KOPT-K1 (cell line): ENCODE measurements around the gene APLF.

Experiments used
- H3K27ac ChIP-seq: fragments of 200-600 bp; sonication (generic); 2 replicates; pipeline ENCODE4 v1.5.1; 2016; ENCODE audit warnings: antibody characterized with exemption, mild to moderate bottlenecking, low read depth, low read length; ENCODE audit not compliant: poor library complexity, severe bottlenecking
- H3K36me3 ChIP-seq: fragments of 200-600 bp; sonication (generic); 2 replicates; pipeline ENCODE4 v1.5.1; 2017; ENCODE audit warnings: antibody characterized with exemption, mild to moderate bottlenecking, low read length, moderate library complexity; ENCODE audit not compliant: insufficient read depth
- H3K9me3 ChIP-seq: fragments of 200-600 bp; sonication (generic); 2 replicates; pipeline ENCODE4 v1.5.1; 2017; ENCODE audit warnings: antibody characterized with exemption, low read length, mild to moderate bottlenecking; ENCODE audit not compliant: insufficient read depth, poor library complexity, severe bottlenecking

APLF gene, protein sequence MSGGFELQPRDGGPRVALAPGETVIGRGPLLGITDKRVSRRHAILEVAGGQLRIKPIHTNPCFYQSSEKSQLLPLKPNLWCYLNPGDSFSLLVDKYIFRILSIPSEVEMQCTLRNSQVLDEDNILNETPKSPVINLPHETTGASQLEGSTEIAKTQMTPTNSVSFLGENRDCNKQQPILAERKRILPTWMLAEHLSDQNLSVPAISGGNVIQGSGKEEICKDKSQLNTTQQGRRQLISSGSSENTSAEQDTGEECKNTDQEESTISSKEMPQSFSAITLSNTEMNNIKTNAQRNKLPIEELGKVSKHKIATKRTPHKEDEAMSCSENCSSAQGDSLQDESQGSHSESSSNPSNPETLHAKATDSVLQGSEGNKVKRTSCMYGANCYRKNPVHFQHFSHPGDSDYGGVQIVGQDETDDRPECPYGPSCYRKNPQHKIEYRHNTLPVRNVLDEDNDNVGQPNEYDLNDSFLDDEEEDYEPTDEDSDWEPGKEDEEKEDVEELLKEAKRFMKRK

GRCh38 chr2:68467077-68467960 is at the start of gene APLF, which contains the start of gene FBXO48:
Gene APLF, plus strand, starts transcription at chr2:68467585. Its CDS starts 147 bp downstream, at chr2:68467732.
Gene FBXO48, minus strand, starts transcription at chr2:68467294. Its CDS starts 2,149 bp downstream, at chr2:68465145.
- H3K9me3 ChIP-seq = no peaks in the 10 kb centered on the region
- H3K27ac ChIP-seq = peak within 1 kb of the TSS; percentile 88
- H3K36me3 ChIP-seq = no peaks in the 10 kb centered on the region

GRCh38 chr2:68417926-68418325 is 49.5 kb upstream of the APLF start:
- no peaks in the 10 kb centered on the region for H3K9me3 ChIP-seq

DNA sequence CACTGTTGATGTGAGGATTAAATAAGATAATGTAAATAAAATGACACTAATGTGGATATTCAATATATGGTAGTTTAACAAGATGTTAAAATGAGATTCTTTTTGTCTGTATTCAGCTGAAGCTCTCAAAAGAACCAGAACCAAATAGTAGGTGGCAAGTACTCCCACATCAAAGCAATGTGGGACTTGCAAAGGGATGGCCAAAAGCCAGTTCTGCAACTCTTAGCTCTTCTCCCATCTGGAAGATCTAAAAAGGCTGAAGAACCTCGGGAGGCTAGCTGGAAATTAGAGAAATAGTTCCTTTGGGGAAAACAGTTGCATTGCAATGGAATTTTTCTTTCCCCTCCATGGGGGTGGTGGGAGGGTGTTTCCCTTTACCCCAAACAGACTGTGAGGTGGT is 49.0 kb upstream of the APLF start:
- Histone ChIP-seq H3K36me3 (no peaks in the 10 kb centered on the region), H3K27ac (no peak overlapping the region), H3K9me3 (no peaks in the 10 kb centered on the region)

More at GRCh38 chr2:68417926-68418325, 49.5 kb upstream of the APLF start:
- H3K27ac ChIP-seq = no peak overlapping the region
- H3K36me3 ChIP-seq = no peaks in the 10 kb centered on the region

DNA sequence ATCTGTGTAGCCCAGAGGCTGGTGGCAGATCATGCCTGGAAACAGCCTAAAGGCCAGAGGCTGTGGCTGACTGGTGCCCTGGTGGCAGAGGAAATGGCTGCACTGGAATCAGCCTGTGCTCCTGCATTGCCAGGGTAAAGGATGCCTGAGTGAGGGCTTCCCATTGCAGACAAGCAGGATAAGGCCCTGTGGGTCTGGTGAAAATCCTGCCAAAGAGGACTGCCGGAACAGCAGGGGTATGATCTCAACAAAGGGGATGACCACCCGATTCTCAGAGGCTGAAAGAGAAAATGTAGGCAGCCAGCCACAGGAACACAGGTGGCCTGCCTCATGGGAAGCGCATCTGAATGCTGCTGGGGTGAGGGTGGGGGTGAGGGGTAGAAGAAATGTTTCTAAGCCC is 48.5 kb upstream of the APLF start:
- H3K36me3 ChIP-seq = no peaks in the 10 kb centered on the region
- no peak overlapping the region for H3K27ac ChIP-seq
- H3K9me3 ChIP-seq = no peaks in the 10 kb centered on the region

DNA sequence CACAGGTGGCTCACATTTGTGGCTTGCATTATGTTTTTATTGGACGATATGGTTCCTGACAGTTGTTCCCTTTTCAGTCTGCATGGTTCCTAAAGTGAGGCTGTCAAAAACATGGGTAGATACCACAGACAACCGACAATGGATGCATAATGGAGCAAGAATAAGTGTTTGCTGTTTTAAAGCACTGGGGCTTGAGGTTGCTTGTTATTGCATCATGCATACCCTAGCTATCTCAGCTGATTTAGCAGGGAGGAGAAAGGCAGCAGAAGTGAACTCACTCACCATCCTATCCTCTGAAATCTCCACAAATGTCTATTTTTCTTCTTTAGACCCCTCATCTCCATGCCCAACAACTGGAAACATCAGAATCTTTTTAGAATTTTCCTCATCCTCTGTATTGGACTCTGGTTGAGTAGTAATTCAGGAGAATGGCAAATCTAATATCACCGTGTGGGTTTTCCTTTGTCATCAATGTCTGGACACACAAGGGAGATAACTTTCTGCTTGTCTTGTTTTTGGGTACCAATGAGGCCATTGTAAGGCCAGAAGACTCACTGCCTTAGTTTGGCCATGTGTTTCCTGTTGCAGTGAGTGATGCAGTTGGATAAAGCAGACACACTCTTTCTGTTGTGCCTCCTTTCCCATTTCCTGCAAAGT is 47.0 kb upstream of the APLF start:
- Histone ChIP-seq H3K36me3 (no peaks in the 10 kb centered on the region), H3K9me3 (no peaks in the 10 kb centered on the region), H3K27ac (no peak overlapping the region)

DNA sequence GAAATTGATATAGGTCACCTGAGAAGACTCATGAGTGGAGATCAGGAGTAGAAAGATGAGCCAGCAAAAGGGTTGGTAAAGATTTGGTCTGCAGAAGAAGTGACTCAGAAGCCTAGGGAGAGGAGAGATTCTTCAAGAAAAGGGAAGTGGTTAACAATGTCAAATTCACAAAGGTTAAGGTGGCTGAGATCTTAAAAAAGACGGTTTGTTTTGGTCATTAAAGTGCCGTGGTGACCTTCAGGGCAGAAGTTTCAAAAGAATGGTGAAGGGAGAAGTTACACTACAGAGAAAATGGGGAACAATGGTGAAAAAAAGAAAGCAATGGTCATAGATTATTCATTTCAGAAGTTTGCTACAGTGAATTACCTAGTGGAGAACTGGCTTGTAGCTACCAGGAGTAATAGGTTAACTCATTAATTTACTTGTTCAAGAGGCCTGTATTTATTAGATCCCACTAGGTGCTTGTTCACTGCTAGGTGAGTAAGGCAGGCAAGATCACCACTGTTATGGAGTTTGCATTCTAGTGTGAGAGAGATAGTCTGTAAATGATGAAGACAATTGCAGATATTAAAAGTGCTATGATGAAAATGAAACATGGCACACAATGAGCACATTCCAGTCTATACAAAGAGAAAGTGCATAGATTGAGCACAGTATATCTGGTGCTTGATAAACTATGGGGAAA is 43.3 kb upstream of the APLF start:
- H3K9me3 ChIP-seq = no peaks in the 10 kb centered on the region
- H3K27ac ChIP-seq = no peak overlapping the region

DNA sequence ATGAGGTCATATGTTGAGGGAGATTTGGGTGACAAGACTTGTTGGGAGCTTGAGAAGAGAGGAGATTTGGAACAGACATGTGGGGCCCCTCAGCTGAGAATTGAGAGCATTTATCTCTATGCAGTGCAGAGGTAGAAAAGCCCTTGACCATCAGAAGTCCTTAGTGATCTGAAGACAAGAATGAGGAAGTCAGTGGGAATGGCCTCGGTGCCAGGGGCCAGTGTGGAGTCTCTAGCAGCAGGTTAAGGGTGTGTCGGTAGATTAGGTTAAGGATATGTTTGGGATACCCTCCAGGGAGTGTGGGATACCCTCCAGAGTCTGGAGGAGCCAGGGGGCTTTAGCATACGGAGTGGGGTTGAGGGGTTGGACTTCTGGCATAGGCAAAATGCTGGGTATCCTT is 41.9 kb upstream of the APLF start:
- no peaks in the 10 kb centered on the region for H3K9me3 ChIP-seq
- H3K27ac ChIP-seq = no peak overlapping the region
- no peaks in the 10 kb centered on the region for H3K36me3 ChIP-seq

More for the DNA sequence above, 43.3 kb upstream of the APLF start:
- H3K36me3 ChIP-seq = no peaks in the 10 kb centered on the region

DNA sequence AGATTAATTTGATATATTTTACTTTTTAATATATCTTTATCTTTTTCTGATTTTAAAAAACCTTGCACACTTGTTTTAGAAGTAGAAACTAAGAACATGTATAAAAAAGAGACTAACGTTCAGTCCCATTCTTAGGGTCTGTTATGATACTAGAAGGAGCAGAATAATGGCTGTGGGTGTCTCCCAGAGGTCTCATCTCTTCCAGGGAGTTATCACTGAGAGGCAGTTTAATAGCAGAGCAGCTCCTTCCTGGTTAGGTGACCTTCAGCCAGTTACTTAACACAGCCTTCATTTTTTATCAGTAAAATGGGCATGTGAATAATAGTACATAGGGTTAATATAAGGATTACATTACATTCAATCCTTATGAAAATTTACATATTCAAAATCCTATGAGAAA is 40.9 kb upstream of the APLF start:
- no peaks in the 10 kb centered on the region for H3K9me3 ChIP-seq
- H3K27ac ChIP-seq = no peak overlapping the region
- H3K36me3 ChIP-seq = no peaks in the 10 kb centered on the region

DNA sequence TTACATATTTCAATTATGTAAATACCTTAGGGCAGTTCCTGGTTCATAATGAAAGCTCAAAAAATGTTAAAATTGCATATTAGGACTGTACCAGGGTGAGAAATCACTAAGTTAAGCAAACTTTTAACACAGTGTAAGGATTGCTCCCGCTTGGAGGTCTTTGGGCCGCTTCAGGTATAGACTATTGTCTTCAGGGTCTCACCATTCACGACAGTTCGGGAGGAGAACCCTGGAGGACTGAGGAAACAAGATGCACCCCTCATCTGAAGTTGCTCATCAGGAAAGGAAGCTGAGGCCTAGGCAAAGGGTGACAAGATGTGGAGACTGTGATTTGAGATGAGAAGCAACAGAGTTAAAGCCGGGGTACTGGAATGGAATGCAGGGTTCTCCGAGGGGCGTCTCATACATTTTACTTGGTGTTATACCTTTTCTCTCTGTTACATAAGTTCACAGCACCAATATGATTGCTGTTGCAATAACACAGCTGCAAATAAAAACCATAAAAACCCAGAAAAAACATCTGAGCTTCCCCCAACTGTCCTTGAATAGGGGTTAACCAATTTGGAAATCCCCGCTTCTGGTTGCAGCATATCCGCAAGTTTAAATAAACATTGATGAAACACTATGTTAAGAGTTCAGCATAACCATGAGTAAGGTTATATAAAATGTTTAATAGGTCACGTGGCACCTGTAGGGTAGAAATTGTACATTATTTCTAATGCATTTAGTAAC is 40.4 kb upstream of the APLF start:
- H3K27ac ChIP-seq = no peak overlapping the region
- no peaks in the 10 kb centered on the region for H3K36me3 ChIP-seq
- H3K9me3 ChIP-seq = peaks cover 2% of the 10 kb centered on the region

DNA sequence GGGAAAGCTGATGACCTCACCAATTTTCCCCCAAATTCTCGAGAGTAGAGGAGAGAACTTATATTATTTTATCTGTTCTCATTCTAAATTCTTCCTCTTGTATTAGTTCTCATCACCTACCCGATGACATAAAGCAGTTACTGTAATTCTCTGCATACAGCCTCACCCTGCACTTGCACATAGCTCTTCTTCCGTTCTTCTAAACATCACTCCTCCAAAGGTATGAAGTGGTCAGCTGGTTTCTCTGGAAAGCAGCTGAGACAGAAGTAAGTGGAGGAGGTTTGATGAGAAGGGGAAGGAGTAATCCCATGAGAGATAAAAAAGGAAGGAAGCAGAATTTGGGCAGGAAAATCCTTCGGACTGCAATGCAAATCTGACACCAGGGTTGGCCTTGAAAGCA is 39.3 kb upstream of the APLF start:
- H3K9me3 ChIP-seq = peaks cover 6% of the 10 kb centered on the region
- no peaks in the 10 kb centered on the region for H3K36me3 ChIP-seq
- no peak overlapping the region for H3K27ac ChIP-seq

- H3K36me3 ChIP-seq = no peaks in the 10 kb centered on the region
- H3K9me3 ChIP-seq = peaks cover 6% of the 10 kb centered on the region
- no peak overlapping the region for H3K27ac ChIP-seq
Observed at GRCh38 chr2:68428746-68429145, 38.6 kb upstream of the APLF start.

DNA sequence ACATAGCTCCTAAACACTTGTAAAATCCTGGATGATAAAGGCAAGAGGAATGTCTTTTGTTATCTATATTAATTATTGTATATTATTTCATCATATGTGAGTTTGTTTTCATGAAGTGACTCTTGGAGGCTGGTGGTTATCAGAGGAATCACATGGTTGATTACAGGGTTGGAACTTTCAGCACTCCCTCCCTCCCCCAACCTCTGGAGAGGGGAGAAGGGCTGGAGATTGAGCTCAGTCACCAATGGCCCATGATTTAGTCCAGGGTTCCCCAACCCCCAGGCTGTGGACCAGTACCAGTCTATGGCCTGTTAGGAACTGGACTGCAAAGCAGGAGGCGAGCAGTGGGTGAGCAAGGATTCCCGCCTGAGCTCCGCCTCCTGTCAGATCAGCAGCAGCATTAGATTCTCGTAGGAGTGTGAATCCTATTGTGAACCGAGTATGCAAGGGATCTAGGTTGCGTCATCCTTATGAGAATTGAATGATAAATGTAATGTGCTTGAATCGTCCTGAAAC is 38.0 kb upstream of the APLF start:
- Histone ChIP-seq H3K27ac (no peak overlapping the region), H3K36me3 (no peaks in the 10 kb centered on the region), H3K9me3 (peaks cover 6% of the 10 kb centered on the region)

GRCh38 chr2:68431316-68431972 is 35.9 kb upstream of the APLF start:
- H3K36me3 ChIP-seq = no peaks in the 10 kb centered on the region
- no peak overlapping the region for H3K27ac ChIP-seq
- peaks cover 6% of the 10 kb centered on the region for H3K9me3 ChIP-seq
